HepG2 (cell line): ENCODE data around the gene ANKRD37. TPM values are rescaled to one million over a fixed set of nuclear protein-coding genes. Genes with fewer than 3 reads are reported as not detected.

Experiments
- ASH2L ChIP-seq: fragments of 300-600, 200-600 bp; sonication (generic); IDR thresholded peaks from 2 replicates; pipeline ENCODE4 v1.7.0; 2017; ENCODE audit warnings: low read depth, mild to moderate bottlenecking, moderate library complexity, mixed read lengths, low read length; ENCODE audit not compliant: insufficient read length
- CBFB ChIP-seq: sonication (generic); formaldehyde crosslinking; IDR thresholded peaks from 2 replicates; pipeline ENCODE4 v1.4.0; 2020; ENCODE audit warnings: missing genetic modification reagents
- FOXC1 ChIP-seq: sonication (generic); formaldehyde crosslinking; IDR thresholded peaks from 2 replicates; pipeline ENCODE4 v1.8.0; 2022; ENCODE audit warnings: mild to moderate bottlenecking, missing genetic modification reagents, borderline replicate concordance
- KDM5A ChIP-seq: fragments of 200-600 bp; sonication (generic); IDR thresholded peaks from 2 replicates; pipeline ENCODE4 v1.7.0; 2018; ENCODE audit warnings: antibody characterized with exemption, mild to moderate bottlenecking, low read length, borderline replicate concordance
- MAZ ChIP-seq, 2 experiments: sonication (generic) in 1 of 2; formaldehyde crosslinking in 1 of 2; IDR thresholded peaks; 2 replicates each; pipeline versions ENCODE4 v1.5.0 to v1.6.1; 2012 to 2020; ENCODE audit warnings: low read depth in 2 of 2, mild to moderate bottlenecking in 2 of 2, borderline replicate concordance in 1 of 2, improper control_type of control experiment in 1 of 2, low read length in 1 of 2, missing genetic modification reagents in 1 of 2, moderate library complexity in 1 of 2
- MXD1 ChIP-seq: sonication (generic); formaldehyde crosslinking; IDR thresholded peaks from 2 replicates; pipeline ENCODE4 v1.4.0; 2020; ENCODE audit warnings: mild to moderate bottlenecking, missing genetic modification reagents
- NBN ChIP-seq: fragments of 450-650 bp; conservative IDR thresholded peaks from 2 replicates; pipeline ENCODE4 v1.6.1; 2017
- NKX3-1 ChIP-seq: sonication (generic); formaldehyde crosslinking; IDR thresholded peaks from 2 replicates; pipeline ENCODE4 v1.5.0; 2020; ENCODE audit warnings: missing genetic modification reagents
- PHF21A ChIP-seq: sonication (generic); formaldehyde crosslinking; IDR thresholded peaks from 2 replicates; pipeline ENCODE4 v1.5.0; 2020; ENCODE audit warnings: mild to moderate bottlenecking, missing genetic modification reagents
- RAD51 ChIP-seq: fragments of 450-650 bp; IDR thresholded peaks from 2 replicates; pipeline ENCODE4 v1.6.1; 2016; ENCODE audit warnings: borderline replicate concordance
- SMAD1 ChIP-seq: sonication (generic); formaldehyde crosslinking; IDR thresholded peaks from 2 replicates; pipeline ENCODE4 v1.4.0; 2020; ENCODE audit warnings: missing genetic modification reagents, low read depth, mild to moderate bottlenecking, borderline replicate concordance
- THYN1 ChIP-seq: sonication (generic); formaldehyde crosslinking; IDR thresholded peaks from 2 replicates; pipeline ENCODE4 v1.8.1; 2023; ENCODE audit warnings: low read depth, mild to moderate bottlenecking, moderate library complexity, missing genetic modification reagents, borderline replicate concordance
- ZNF256 ChIP-seq: sonication (generic); formaldehyde crosslinking; conservative IDR thresholded peaks from 2 replicates; pipeline ENCODE4 v1.4.0; 2020; ENCODE audit warnings: missing genetic modification reagents
- ZNF512B ChIP-seq: sonication (generic); formaldehyde crosslinking; IDR thresholded peaks from 2 replicates; pipeline ENCODE4 v1.5.1; 2020; ENCODE audit warnings: missing genetic modification reagents, mild to moderate bottlenecking, borderline replicate concordance
- ZNF569 ChIP-seq: sonication (generic); formaldehyde crosslinking; IDR thresholded peaks from 2 replicates; pipeline ENCODE4 v1.5.0; 2020; ENCODE audit warnings: mild to moderate bottlenecking, missing genetic modification reagents, moderate library complexity, borderline replicate concordance
- ZNF605 ChIP-seq: sonication (generic); formaldehyde crosslinking; IDR thresholded peaks from 2 replicates; pipeline ENCODE4 v1.8.0; 2022; ENCODE audit warnings: mild to moderate bottlenecking, missing genetic modification reagents
- ZNF704 ChIP-seq: sonication (generic); formaldehyde crosslinking; IDR thresholded peaks from 2 replicates; pipeline ENCODE4 v1.8.1; 2023; ENCODE audit warnings: mild to moderate bottlenecking, inconsistent platforms, moderate library complexity, missing genetic modification reagents, borderline replicate concordance
- ZSCAN21 ChIP-seq: sonication (generic); formaldehyde crosslinking; IDR thresholded peaks from 2 replicates; pipeline ENCODE4 v1.8.0; 2022; ENCODE audit warnings: mild to moderate bottlenecking, missing genetic modification reagents, moderate library complexity, borderline replicate concordance
- polyA plus RNA-seq, 8 experiments: library from polyadenylated mRNA; depleted of rRNA in 3 of 8; stranded (reverse) in 7 of 8; unstranded in 1 of 8; fragments of >200 nt; fragmentation: Illumina TruSeq in 4 of 8; extraction: Trizol in 4 of 8; gene quantifications; 2 replicates each; pipeline versions ENCODE4 v1.2.1 to v1.2.3, GENCODE V29; 2011 to 2016; ENCODE audit warnings: low read depth in 4 of 8, missing spikeins in 1 of 8, mixed read lengths in 1 of 8; ENCODE audit not compliant: insufficient read depth in 1 of 8
- total RNA-seq, 5 experiments: library from RNA; depleted of rRNA; stranded (reverse); fragments of >200 nt; fragmentation: Illumina TruSeq; extraction: Trizol; gene quantifications; 2 replicates each; pipeline ENCODE4 v1.2.3, GENCODE V29; 2016; ENCODE audit warnings: low read depth in 1 of 5
- TF ChIP-seq, protein P1 (sequence below), 2 experiments: fragments of 450-650 bp in 1 of 2; sonication (generic) in 1 of 2; formaldehyde crosslinking; IDR thresholded peaks; 2 replicates each; pipeline versions ENCODE4 v1.5.0 to v1.8.0; 2020 to 2022; ENCODE audit warnings: mild to moderate bottlenecking in 1 of 2, missing genetic modification reagents in 1 of 2
- TF ChIP-seq, protein P2 (sequence below): sonication (generic); formaldehyde crosslinking; IDR thresholded peaks from 2 replicates; pipeline ENCODE4 v1.4.0; 2020; ENCODE audit warnings: missing genetic modification reagents

ANKRD37 gene
- total and polyA plus RNA-seq, 2 of the 13 experiments (the other 11 are each of a cell fraction or from before 2014, with no cell fraction given) = 2.2 to 51.4 TPM

GRCh38 chr4:185395956-185396723 lies 501 bp upstream of the ANKRD37 start (continued):
- no peak for TF ChIP-seq ZNF512B (CRISPR knock-in tag)
- TF ChIP-seq THYN1 (CRISPR knock-in tag) = 0 out of 2 replicates have a peak, but pooled peaks have one; percentile 88
- TF ChIP-seq ZNF256 (CRISPR knock-in tag) = peak; percentile 97
- TF ChIP-seq CBFB = peak; percentile 21; the same call in 1 of the 2 replicates
- TF ChIP-seq KDM5A = no peak; the same call in 1 of the 2 replicates
- TF ChIP-seq ZNF704 (CRISPR knock-in tag) = peak; percentile 98
- TF ChIP-seq ZSCAN21 (CRISPR knock-in tag) = peak; percentile 99
- peak; percentile 89; the same call in 1 of the 2 replicates for TF ChIP-seq SMAD1
- TF ChIP-seq MAZ (IDR thresholded peaks at IDR 0.05; ENCODE audit: borderline replicate concordance, low read depth, low read length) = peak; percentile 84
- peak; percentile 89; the same call in 1 of the 2 replicates for TF ChIP-seq MAZ (CRISPR knock-in tag; IDR thresholded peaks at IDR 0.05; ENCODE audit: low read depth)
- peak; percentile 75 for TF ChIP-seq PHF21A (CRISPR knock-in tag)
- TF ChIP-seq NBN = no peak
- TF ChIP-seq, protein P1, sequence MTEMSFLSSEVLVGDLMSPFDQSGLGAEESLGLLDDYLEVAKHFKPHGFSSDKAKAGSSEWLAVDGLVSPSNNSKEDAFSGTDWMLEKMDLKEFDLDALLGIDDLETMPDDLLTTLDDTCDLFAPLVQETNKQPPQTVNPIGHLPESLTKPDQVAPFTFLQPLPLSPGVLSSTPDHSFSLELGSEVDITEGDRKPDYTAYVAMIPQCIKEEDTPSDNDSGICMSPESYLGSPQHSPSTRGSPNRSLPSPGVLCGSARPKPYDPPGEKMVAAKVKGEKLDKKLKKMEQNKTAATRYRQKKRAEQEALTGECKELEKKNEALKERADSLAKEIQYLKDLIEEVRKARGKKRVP (CRISPR knock-in tag; IDR thresholded peaks at IDR 0.05) = 0 out of 4 replicates have a peak, but pooled peaks of 1 of the 2 experiments have one; percentile 7
- TF ChIP-seq ZNF605 (CRISPR knock-in tag) = peak; percentile 93
- peak; percentile 96 for TF ChIP-seq NKX3-1 (CRISPR knock-in tag)
- TF ChIP-seq ZNF569 (CRISPR knock-in tag) = peak; percentile 95; the same call in 1 of the 2 replicates
- TF ChIP-seq FOXC1 = peak; percentile 95; the same call in 1 of the 2 replicates
- no peak for TF ChIP-seq ASH2L
- TF ChIP-seq, protein P2, sequence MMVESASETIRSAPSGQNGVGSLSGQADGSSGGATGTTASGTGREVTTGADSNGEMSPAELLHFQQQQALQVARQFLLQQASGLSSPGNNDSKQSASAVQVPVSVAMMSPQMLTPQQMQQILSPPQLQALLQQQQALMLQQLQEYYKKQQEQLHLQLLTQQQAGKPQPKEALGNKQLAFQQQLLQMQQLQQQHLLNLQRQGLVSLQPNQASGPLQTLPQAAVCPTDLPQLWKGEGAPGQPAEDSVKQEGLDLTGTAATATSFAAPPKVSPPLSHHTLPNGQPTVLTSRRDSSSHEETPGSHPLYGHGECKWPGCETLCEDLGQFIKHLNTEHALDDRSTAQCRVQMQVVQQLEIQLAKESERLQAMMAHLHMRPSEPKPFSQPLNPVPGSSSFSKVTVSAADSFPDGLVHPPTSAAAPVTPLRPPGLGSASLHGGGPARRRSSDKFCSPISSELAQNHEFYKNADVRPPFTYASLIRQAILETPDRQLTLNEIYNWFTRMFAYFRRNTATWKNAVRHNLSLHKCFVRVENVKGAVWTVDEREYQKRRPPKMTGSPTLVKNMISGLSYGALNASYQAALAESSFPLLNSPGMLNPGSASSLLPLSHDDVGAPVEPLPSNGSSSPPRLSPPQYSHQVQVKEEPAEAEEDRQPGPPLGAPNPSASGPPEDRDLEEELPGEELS (CRISPR knock-in tag) = peak; percentile 41; the same call in 1 of the 2 replicates
- no peak for TF ChIP-seq RAD51
- peak; percentile 98 for TF ChIP-seq MXD1 (CRISPR knock-in tag)
